PC-9 (cell line): Measurements from ENCODE around the gene KLHL18. TPM values are rescaled to one million over a fixed set of nuclear protein-coding genes. Genes with fewer than 3 reads are reported as not detected.

ENCODE experiments used
- BruUV-seq: library from RNA; stranded (reverse); fragments of 400-500 nt; replicated peaks from 2 replicates; lab custom pipeline; 2021; lab: Mats Ljungman, UMichigan
- CTCF ChIA-PET: fragments of 300-600 bp; sonication (Branson Sonifier 250); formaldehyde crosslinking; loops from one replicate; lab custom pipeline; 2022; ENCODE audit warnings: antibody characterized with exemption; lab: Charles Lee
- POLR2A ChIA-PET: fragments of 300-600 bp; sonication (Branson Sonifier 250); formaldehyde crosslinking; loops from one replicate; lab custom pipeline; 2022; ENCODE audit warnings: antibody characterized with exemption; ENCODE audit not compliant: unreplicated experiment; lab: Charles Lee
- DNase-seq, 2 experiments: peaks; one replicate each; pipeline versions ENCODE4 v3.0.0 to v3.0.0-alpha.2; 2015 to 2022; ENCODE audit warnings: mixed read lengths in 1 of 2
- H2AFZ ChIP-seq: fragments of 200-600 bp; sonication (generic); 2 replicates; pipeline ENCODE4 v1.8.1; 2017; ENCODE audit warnings: antibody characterized with exemption
- H3F3A ChIP-seq: fragments of 200-600 bp; sonication (generic); 2 replicates; pipeline ENCODE4 v1.8.1; 2017; ENCODE audit warnings: antibody characterized with exemption, mild to moderate bottlenecking, low read depth; ENCODE audit not compliant: insufficient read depth
- H3K27ac ChIP-seq: fragments of 200-600 bp; sonication (generic); 2 replicates; pipeline ENCODE4 v1.6.1; 2016; ENCODE audit warnings: mixed run types
- H3K27me3 ChIP-seq: fragments of 200-600 bp; sonication (generic); 2 replicates; pipeline ENCODE4 v1.6.1; 2016; ENCODE audit warnings: low read depth, mixed run types; ENCODE audit not compliant: insufficient read depth
- H3K36me3 ChIP-seq: fragments of 200-600 bp; sonication (generic); 2 replicates; pipeline ENCODE4 v1.6.1; 2016; ENCODE audit warnings: low read depth, mixed run types
- H3K4me1 ChIP-seq: fragments of 200-600 bp; sonication (generic); replicated peaks from 2 replicates; pipeline ENCODE4 v1.6.1; 2016; ENCODE audit warnings: mixed run types; ENCODE audit not compliant: insufficient read depth
- H3K4me2 ChIP-seq: fragments of 200-600 bp; sonication (generic); 2 replicates; pipeline ENCODE4 v1.6.1; 2017; ENCODE audit warnings: mixed run types
- H3K4me3 ChIP-seq: fragments of 200-600 bp; sonication (generic); 2 replicates; pipeline ENCODE4 v1.6.1; 2016; ENCODE audit warnings: mixed run types
- H3K79me2 ChIP-seq: fragments of 200-600 bp; sonication (generic); 2 replicates; pipeline ENCODE4 v1.6.1; 2017; ENCODE audit warnings: low read depth, mixed run types
- H3K9me2 ChIP-seq: fragments of 200-600 bp; sonication (generic); 2 replicates; pipeline ENCODE4 v1.8.1; 2017; ENCODE audit warnings: mild to moderate bottlenecking; ENCODE audit not compliant: insufficient read depth
- H3K9me3 ChIP-seq: fragments of 200-600 bp; sonication (generic); 2 replicates; pipeline ENCODE4 v1.8.1; 2016; ENCODE audit warnings: low read depth; ENCODE audit not compliant: insufficient read depth
- H4K20me1 ChIP-seq: fragments of 200-600 bp; sonication (generic); 2 replicates; pipeline ENCODE4 v1.8.1; 2017; ENCODE audit not compliant: insufficient read depth
- EZH2 ChIP-seq: fragments of 200-600 bp; sonication (generic); IDR thresholded peaks from 2 replicates; pipeline ENCODE4 v1.8.0; 2017; ENCODE audit warnings: antibody characterized with exemption, low read depth
- intact Hi-C: fragments of 100-400 bp; cut with micrococcal nuclease; formaldehyde crosslinking; loops from one replicate; pipeline ENCODE4 v1.10.0; 2022; ENCODE audit not compliant: unreplicated experiment
- total RNA-seq: library from RNA; stranded (reverse); gene quantifications from 2 replicates; pipeline ENCODE4 v1.2.3, GENCODE V29; 2021
- TF ChIP-seq, protein P1 (sequence below): fragments of 200-600 bp; sonication (generic); conservative IDR thresholded peaks from 2 replicates; pipeline ENCODE4 v1.6.1; 2017; ENCODE audit warnings: mixed run types, antibody characterized with exemption, mild to moderate bottlenecking, moderate library complexity

Gene KLHL18
- total RNA-seq, 1 experiment from 2014 or later, result 16.0 TPM

DNA sequence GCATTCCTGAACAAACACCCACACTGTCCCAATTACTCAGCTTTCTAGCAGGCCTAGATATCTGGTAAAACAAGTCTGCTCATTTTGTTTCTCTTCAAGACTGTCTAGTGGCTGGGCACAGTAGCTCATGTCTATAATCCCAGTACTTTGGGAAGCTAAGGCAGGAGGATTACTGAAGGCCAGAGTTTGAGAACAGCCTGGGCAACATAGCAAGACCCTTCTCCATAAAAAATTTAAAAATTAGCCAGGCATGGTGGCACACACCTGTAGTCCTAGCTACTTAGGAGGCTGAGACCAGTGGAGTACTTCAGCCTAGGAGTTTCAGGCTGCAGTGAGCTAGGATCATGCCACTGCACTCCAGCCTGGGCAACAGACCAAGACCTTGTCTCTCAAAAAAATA lies 91.8 kb downstream of the KLHL18 start:
- Histone ChIP-seq H3K36me3 (no peaks in the 10 kb centered on the region), H2AFZ (no peak overlapping the region), H3K4me2 (no peak overlapping the region), H3K9me3 (no peaks in the 10 kb centered on the region), H3K9me2 (no peaks in the 10 kb centered on the region), H3K27me3 (no peaks in the 10 kb centered on the region), H3K79me2 (peaks cover 12% of the 10 kb centered on the region), H3K4me1 (peaks cover 10% of the 10 kb centered on the region), H3K27ac (no peak overlapping the region), H3F3A (peaks cover 5% of the 10 kb centered on the region), H4K20me1 (no peaks in the 10 kb centered on the region), H3K4me3 (no peak overlapping the region)
- POLR2A ChIA-PET, result no interaction called here
- no TSS peak for BruUV-seq
- TF ChIP-seq, protein P1, sequence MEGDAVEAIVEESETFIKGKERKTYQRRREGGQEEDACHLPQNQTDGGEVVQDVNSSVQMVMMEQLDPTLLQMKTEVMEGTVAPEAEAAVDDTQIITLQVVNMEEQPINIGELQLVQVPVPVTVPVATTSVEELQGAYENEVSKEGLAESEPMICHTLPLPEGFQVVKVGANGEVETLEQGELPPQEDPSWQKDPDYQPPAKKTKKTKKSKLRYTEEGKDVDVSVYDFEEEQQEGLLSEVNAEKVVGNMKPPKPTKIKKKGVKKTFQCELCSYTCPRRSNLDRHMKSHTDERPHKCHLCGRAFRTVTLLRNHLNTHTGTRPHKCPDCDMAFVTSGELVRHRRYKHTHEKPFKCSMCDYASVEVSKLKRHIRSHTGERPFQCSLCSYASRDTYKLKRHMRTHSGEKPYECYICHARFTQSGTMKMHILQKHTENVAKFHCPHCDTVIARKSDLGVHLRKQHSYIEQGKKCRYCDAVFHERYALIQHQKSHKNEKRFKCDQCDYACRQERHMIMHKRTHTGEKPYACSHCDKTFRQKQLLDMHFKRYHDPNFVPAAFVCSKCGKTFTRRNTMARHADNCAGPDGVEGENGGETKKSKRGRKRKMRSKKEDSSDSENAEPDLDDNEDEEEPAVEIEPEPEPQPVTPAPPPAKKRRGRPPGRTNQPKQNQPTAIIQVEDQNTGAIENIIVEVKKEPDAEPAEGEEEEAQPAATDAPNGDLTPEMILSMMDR, result no peak
- TF ChIP-seq EZH2, result no peak
- intact Hi-C loops, result no loop called here
- CTCF ChIA-PET, result interaction anchor here (0.6 kb wide), 1 partner anchor 924 kb away, joined by 3 read pairs; no protein-coding TSS in a partner anchor
- DNase-seq, result no peak

GRCh38 chr3:47376393-47376792 lies 93.6 kb downstream of the KLHL18 start:
- Histone ChIP-seq H4K20me1 (0 out of 2 replicates have a peak, but pooled peaks cover under 1% of the 10 kb centered on the region), H3K79me2 (peaks cover 22% of the 10 kb centered on the region), H3K27me3 (no peaks in the 10 kb centered on the region), H3K9me3 (no peaks in the 10 kb centered on the region), H3K4me3 (no peak overlapping the region), H3K4me2 (no peak overlapping the region), H3K27ac (no peak overlapping the region), H3K9me2 (no peaks in the 10 kb centered on the region), H3K36me3 (no peaks in the 10 kb centered on the region), H3F3A (peaks cover 14% of the 10 kb centered on the region), H2AFZ (no peak overlapping the region), H3K4me1 (peaks cover 13% of the 10 kb centered on the region)
- no peak for DNase-seq
- POLR2A ChIA-PET, result no interaction called here
- intact Hi-C loops, result no loop called here
- BruUV-seq, result no TSS peak
- TF ChIP-seq EZH2, result no peak
- TF ChIP-seq, protein P1, result no peak
- CTCF ChIA-PET, result no interaction called here

DNA sequence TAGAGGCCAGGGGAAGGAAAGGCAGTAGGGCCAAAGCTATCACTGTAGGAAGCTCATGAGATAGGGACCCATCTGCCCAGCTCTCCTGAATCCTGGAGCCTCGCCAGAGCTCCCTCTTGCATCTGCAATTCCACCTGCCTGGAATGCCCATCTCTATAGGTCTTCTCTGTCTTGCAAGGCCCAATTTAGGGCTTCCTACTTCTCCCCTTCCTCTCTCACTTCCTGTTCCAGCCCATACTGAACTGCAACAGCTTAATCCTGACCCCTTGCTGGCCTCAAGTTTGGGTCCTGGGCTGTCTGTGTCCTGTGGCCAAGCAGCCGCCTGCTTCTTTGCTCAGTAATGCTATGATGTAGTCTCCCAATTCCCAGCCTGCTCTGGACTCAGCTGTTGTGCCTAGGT lies 94.4 kb downstream of the KLHL18 start:
- H4K20me1 ChIP-seq, result peaks cover 8% of the 10 kb centered on the region
- no peaks in the 10 kb centered on the region for H3K27me3 ChIP-seq
- BruUV-seq, result no TSS peak
- no peak for TF ChIP-seq EZH2
- TF ChIP-seq, protein P1, result no peak
- no peak for DNase-seq
- ChIA-PET POLR2A (no interaction called here), CTCF (no interaction called here)
- H3K4me3 ChIP-seq, result no peak overlapping the region
- no peak overlapping the region for H3K27ac ChIP-seq
- H2AFZ ChIP-seq, result no peak overlapping the region
- H3F3A ChIP-seq, result peaks cover 21% of the 10 kb centered on the region
- no peak overlapping the region for H3K4me2 ChIP-seq
- H3K36me3 ChIP-seq, result no peaks in the 10 kb centered on the region
- intact Hi-C loops, result no loop called here
- no peaks in the 10 kb centered on the region for H3K9me3 ChIP-seq
- no peaks in the 10 kb centered on the region for H3K9me2 ChIP-seq
- H3K4me1 ChIP-seq, result peaks cover 18% of the 10 kb centered on the region
- peaks cover 30% of the 10 kb centered on the region for H3K79me2 ChIP-seq
